ENCODE data around the gene PSMB4. TPM values are rescaled to one million over a fixed set of nuclear protein-coding genes. Genes with fewer than 3 reads are reported as not detected.

The PSMB4 gene
- total and polyA plus RNA-seq, 4 experiments from 2014 or later, result 68.2 to 202 (median 137) TPM

DNA sequence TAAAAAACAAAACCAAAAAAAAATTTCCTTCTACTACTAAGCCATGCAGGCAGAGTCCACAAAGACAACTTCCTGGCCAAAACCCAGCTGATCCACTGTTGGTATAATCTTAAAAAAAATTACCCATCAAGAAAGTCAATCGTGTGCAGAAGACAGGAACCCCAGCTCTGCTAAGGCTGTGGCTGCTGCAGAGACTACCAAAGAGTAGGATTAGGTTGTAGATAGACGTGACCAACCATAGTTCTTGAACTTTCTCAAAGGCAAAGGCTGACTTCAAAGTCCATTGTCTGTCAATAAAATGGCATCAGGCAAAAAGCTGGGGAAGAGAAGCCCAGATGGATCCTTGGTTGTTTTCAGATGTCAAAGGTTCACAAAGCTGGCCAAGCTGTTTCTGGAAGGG is 3.4 kb downstream of the PSMB4 start:
- H3K4me1 Mint-ChIP-seq, result peaks cover 14 to 31% (median 18%) of the 10 kb centered on the region in 4 donors
- H3K27me3 Mint-ChIP-seq, result no peaks in the 10 kb centered on the region
- intact Hi-C loops (cut with micrococcal nuclease), result no loop called here
- H3K9me3 ChIP-seq (ENCODE audit: control insufficient read depth in 1 of 2, low read length in 2 of 2), result no peaks in the 10 kb centered on the region
- no peaks in the 10 kb centered on the region for H3K27me3 ChIP-seq (ENCODE audit: insufficient read depth, low read length)
- peak overlapping the region in 6 of 7 donors; percentile 2 to 86 (median 48) for H3K27ac Mint-ChIP-seq
- H3K9me3 Mint-ChIP-seq, result no peaks in the 10 kb centered on the region
- H3K36me3 Mint-ChIP-seq, result peaks cover 53 to 78% of the 10 kb centered on the region in 2 donors
- H3K4me3 Mint-ChIP-seq, result no peak overlapping the region
- no peak overlapping the region for H3K27ac ChIP-seq (ENCODE audit: low read depth, low read length)
- no peak for DNase-seq
- no peak overlapping the region for H3K4me3 ChIP-seq (ENCODE audit: low read length in 2 of 2)
- CTCF ChIA-PET (ENCODE audit: partially characterized antibody), result no interaction called here
- POLR2A ChIA-PET (ENCODE audit: partially characterized antibody), result interaction anchor here (1.4 kb wide), 1 partner anchor 8 kb away, joined by 4 read pairs; no protein-coding TSS in a partner anchor
- H3K36me3 ChIP-seq (ENCODE audit: insufficient read depth, low read length), result peaks cover 53% of the 10 kb centered on the region
- H3K4me1 ChIP-seq (ENCODE audit: insufficient read depth, low read length), result peaks cover 23% of the 10 kb centered on the region

DNA sequence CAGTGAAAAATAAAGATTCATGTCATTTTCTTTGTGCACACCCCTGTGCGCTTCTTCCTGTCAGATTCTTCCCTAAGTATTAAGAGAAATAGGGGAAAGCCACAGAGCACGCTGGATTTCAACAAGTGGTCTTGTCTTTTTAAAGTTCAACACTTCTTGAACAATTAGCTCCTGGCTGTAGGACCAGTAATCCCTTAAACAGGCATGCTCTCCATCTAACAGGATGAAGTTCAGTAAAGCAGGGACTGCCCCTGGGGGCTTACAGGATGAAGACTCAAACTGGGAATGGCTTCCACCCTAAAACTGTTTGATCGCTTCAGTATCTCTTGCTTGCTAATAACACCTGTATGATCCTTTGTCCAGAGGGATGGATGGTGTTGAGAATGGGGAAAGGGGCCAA is 4.2 kb downstream of the PSMB4 start:
- no peaks in the 10 kb centered on the region for H3K27me3 Mint-ChIP-seq
- H3K36me3 Mint-ChIP-seq, result peaks cover 53 to 86% of the 10 kb centered on the region in 2 donors
- H3K4me3 Mint-ChIP-seq, result peak overlapping the region in 1 of 8 donors; percentile 4
- Histone ChIP-seq H3K36me3 (ENCODE audit: insufficient read depth, low read length) (peaks cover 61% of the 10 kb centered on the region), H3K27me3 (ENCODE audit: insufficient read depth, low read length) (no peaks in the 10 kb centered on the region), H3K9me3 (ENCODE audit: control insufficient read depth in 1 of 2, low read length in 2 of 2) (no peaks in the 10 kb centered on the region), H3K4me3 (ENCODE audit: low read length in 2 of 2) (no peak overlapping the region), H3K4me1 (ENCODE audit: insufficient read depth, low read length) (peaks cover 22% of the 10 kb centered on the region), H3K27ac (ENCODE audit: low read depth, low read length) (no peak overlapping the region)
- H3K27ac Mint-ChIP-seq, result peak overlapping the region in 4 of 7 donors; percentile 3 to 86 (median 37)
- peaks cover 12 to 31% (median 18%) of the 10 kb centered on the region in 4 donors for H3K4me1 Mint-ChIP-seq
- no peaks in the 10 kb centered on the region for H3K9me3 Mint-ChIP-seq
- CTCF ChIA-PET (ENCODE audit: partially characterized antibody), result interaction anchor here (1.3 kb wide), 1 partner anchor 63 kb away, joined by 3 read pairs; no protein-coding TSS in a partner anchor
- intact Hi-C loops (cut with micrococcal nuclease), result no loop called here
- no peak for DNase-seq
- POLR2A ChIA-PET (ENCODE audit: partially characterized antibody), result no interaction called here

DNA sequence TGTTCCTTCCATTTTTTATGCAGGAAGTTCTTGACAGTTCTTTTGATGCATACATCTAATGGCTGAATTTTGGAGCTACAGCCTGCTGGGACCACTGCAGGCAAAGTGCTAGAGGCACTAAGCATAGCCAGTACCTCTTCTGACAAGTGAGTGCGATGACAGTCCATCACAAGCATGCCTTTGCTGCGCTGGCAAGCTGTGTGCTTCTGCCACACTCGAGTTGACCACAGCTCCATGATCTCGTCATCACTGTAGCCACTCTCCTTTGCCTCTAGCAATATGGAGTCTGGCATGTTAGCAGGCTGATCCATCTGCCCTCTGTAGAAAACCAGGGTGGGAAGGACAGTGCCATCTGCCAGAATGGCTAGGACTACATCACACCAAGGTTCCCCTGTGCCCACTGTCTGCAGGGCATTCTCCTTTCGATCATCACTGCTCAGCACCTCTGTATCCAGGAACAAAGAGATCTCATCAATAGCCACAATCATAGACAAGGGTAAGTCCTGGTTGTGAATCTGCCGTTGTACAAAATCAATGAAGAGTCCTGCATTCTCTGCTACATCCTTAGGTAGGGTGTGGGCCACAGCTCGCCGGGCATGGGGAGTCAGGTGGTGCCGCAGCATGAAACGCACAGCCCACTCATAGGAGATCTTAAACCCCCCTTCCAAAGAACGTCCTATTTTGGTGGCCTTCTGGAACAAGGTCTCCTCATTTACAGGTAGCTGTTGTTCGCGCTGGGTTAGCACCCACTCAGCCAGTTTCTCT is 6.0 kb downstream of the PSMB4 start:
- Histone ChIP-seq H3K4me1 (ENCODE audit: insufficient read depth, low read length) (peaks cover 13% of the 10 kb centered on the region), H3K4me3 (ENCODE audit: low read length in 2 of 2) (no peak overlapping the region), H3K36me3 (ENCODE audit: insufficient read depth, low read length) (peaks cover 77% of the 10 kb centered on the region), H3K9me3 (ENCODE audit: control insufficient read depth in 1 of 2, low read length in 2 of 2) (no peaks in the 10 kb centered on the region), H3K27me3 (ENCODE audit: insufficient read depth, low read length) (no peaks in the 10 kb centered on the region), H3K27ac (ENCODE audit: low read depth, low read length) (no peak overlapping the region)
- no peaks in the 10 kb centered on the region for H3K9me3 Mint-ChIP-seq
- H3K4me1 Mint-ChIP-seq, result peaks cover 5 to 19% (median 8%) of the 10 kb centered on the region in 4 donors
- no peak overlapping the region for H3K4me3 Mint-ChIP-seq
- ChIA-PET CTCF (ENCODE audit: partially characterized antibody) (interaction anchor here (1.2 to 1.4 kb wide), 3 partner anchors 11 to 75 kb away, joined by 3 to 4 read pairs (median 3); no protein-coding TSS in a partner anchor), POLR2A (ENCODE audit: partially characterized antibody) (interaction anchor here (0.8 to 0.9 kb wide), 2 partner anchors 53 to 54 kb away, joined by 3 read pairs; partner anchors contain the start of gene POGZ)
- H3K27me3 Mint-ChIP-seq, result no peaks in the 10 kb centered on the region
- H3K27ac Mint-ChIP-seq, result peak overlapping the region in 4 of 7 donors; percentile 20 to 57 (median 44)
- intact Hi-C loops (cut with micrococcal nuclease), result no loop called here
- DNase-seq, result no peak
- peaks cover 66 to 92% of the 10 kb centered on the region in 2 donors for H3K36me3 Mint-ChIP-seq

DNA sequence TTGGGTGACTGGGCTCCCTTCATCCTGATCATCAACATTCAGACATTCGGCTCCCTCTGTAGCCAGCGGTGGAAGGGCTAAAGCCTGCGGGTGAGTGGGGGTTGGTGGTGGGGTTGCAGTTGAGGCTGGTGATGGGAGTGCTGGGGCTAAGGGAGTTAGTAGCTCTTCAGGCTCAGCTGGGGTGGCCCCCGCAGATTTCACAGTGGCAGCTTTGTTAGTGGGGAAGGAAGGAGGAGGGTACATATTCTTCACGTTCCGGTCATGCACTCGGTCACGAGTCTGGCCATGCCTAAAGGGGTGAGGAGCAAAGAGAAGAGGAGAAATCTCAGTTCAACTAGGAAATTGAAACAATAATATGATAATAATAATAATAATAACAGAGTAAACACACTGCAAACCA is 6.8 kb downstream of the PSMB4 start:
- H3K9me3 ChIP-seq (ENCODE audit: control insufficient read depth in 1 of 2, low read length in 2 of 2), result no peaks in the 10 kb centered on the region
- H3K27ac Mint-ChIP-seq, result peak overlapping the region in 3 of 7 donors; percentile 6 to 70 (median 34)
- ChIA-PET POLR2A (ENCODE audit: partially characterized antibody) (interaction anchor here (0.9 kb wide), 1 partner anchor 52 kb away, joined by 3 read pairs; no protein-coding TSS in a partner anchor), CTCF (ENCODE audit: partially characterized antibody) (interaction anchor here (1.1 to 1.4 kb wide), 4 partner anchors 10 to 65 kb away, joined by 3 to 4 read pairs (median 3); no protein-coding TSS in a partner anchor)
- no peak overlapping the region for H3K27ac ChIP-seq (ENCODE audit: low read depth, low read length)
- H3K4me3 Mint-ChIP-seq, result no peak overlapping the region
- H3K27me3 Mint-ChIP-seq, result no peaks in the 10 kb centered on the region
- no peak overlapping the region for H3K4me3 ChIP-seq (ENCODE audit: low read length in 2 of 2)
- H3K4me1 ChIP-seq (ENCODE audit: insufficient read depth, low read length), result peaks cover 5% of the 10 kb centered on the region
- DNase-seq, result no peak
- no peaks in the 10 kb centered on the region for H3K9me3 Mint-ChIP-seq
- intact Hi-C loops (cut with micrococcal nuclease), result no loop called here
- H3K4me1 Mint-ChIP-seq, result peaks cover 0 to 10% (median under 1%) of the 10 kb centered on the region in 4 donors
- peaks cover 77% of the 10 kb centered on the region for H3K36me3 ChIP-seq (ENCODE audit: insufficient read depth, low read length)
- H3K27me3 ChIP-seq (ENCODE audit: insufficient read depth, low read length), result no peaks in the 10 kb centered on the region
- peaks cover 67 to 93% of the 10 kb centered on the region in 2 donors for H3K36me3 Mint-ChIP-seq

DNA sequence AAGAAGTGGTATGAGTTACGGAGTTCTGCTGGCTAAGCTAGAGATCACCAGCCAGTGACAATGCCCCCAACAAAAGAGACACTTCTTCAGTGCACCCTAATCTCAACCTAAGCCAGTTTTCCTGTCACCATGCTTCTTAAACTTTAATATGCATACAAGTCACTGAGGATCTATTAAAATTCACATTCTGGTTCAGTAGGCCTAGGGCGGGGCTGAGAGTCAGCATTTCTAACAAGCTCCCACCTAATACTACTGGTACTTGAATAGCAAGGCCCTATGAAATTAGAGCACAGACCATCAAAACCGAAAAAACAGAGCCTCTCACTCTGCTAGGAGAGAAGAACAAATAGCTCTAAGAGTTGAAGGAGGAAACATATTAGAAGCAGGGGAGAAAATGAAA is 7.9 kb downstream of the PSMB4 start:
- Histone ChIP-seq H3K9me3 (ENCODE audit: control insufficient read depth in 1 of 2, low read length in 2 of 2) (no peaks in the 10 kb centered on the region), H3K4me1 (ENCODE audit: insufficient read depth, low read length) (no peaks in the 10 kb centered on the region), H3K27me3 (ENCODE audit: insufficient read depth, low read length) (no peaks in the 10 kb centered on the region), H3K4me3 (ENCODE audit: low read length in 2 of 2) (no peak overlapping the region), H3K27ac (ENCODE audit: low read depth, low read length) (no peak overlapping the region), H3K36me3 (ENCODE audit: insufficient read depth, low read length) (peaks cover 66% of the 10 kb centered on the region)
- no peak for DNase-seq
- Mint-ChIP-seq H3K36me3 (peaks cover 66 to 92% of the 10 kb centered on the region in 2 donors), H3K27me3 (no peaks in the 10 kb centered on the region), H3K4me1 (no peaks in the 10 kb centered on the region), H3K4me3 (no peak overlapping the region), H3K9me3 (no peaks in the 10 kb centered on the region), H3K27ac (peak overlapping the region in 2 of 7 donors; percentile 8 to 32)
- POLR2A ChIA-PET (ENCODE audit: partially characterized antibody), result no interaction called here
- CTCF ChIA-PET (ENCODE audit: partially characterized antibody), result interaction anchor here (1.4 to 2.1 kb wide), 2 partner anchors 15 to 66 kb away, joined by 4 read pairs; no protein-coding TSS in a partner anchor
- intact Hi-C loops (cut with micrococcal nuclease), result no loop called here

DNA sequence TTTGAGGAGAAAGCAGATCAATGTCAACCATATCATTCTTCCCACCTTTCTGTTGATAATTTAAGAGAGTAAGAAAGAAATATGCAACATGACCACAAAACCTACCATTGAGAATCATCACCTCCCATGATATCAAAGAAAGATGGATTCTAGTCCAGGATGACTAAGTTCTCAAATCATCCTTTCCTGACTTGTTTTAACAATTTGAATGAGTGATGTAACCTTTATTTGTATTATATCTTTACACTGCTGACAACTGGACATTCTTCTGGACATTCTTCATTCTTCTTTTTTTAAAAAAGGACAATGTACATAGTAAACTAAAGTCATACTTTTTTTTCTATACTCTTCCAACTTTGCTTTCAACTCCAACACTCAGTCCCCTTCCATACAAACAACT is 9.5 kb downstream of the PSMB4 start:
- Mint-ChIP-seq H3K27ac (peak overlapping the region in 1 of 7 donors; percentile 77), H3K4me1 (no peaks in the 10 kb centered on the region), H3K27me3 (no peaks in the 10 kb centered on the region), H3K9me3 (no peaks in the 10 kb centered on the region), H3K36me3 (peaks cover 65 to 83% of the 10 kb centered on the region in 2 donors), H3K4me3 (no peak overlapping the region)
- Histone ChIP-seq H3K27me3 (ENCODE audit: insufficient read depth, low read length) (no peaks in the 10 kb centered on the region), H3K4me3 (ENCODE audit: low read length in 2 of 2) (no peak overlapping the region), H3K27ac (ENCODE audit: low read depth, low read length) (no peak overlapping the region), H3K9me3 (ENCODE audit: control insufficient read depth in 1 of 2, low read length in 2 of 2) (no peaks in the 10 kb centered on the region), H3K4me1 (ENCODE audit: insufficient read depth, low read length) (no peaks in the 10 kb centered on the region), H3K36me3 (ENCODE audit: insufficient read depth, low read length) (peaks cover 67% of the 10 kb centered on the region)
- ChIA-PET POLR2A (ENCODE audit: partially characterized antibody) (interaction anchor here (1.3 kb wide), 1 partner anchor 10 kb away, joined by 4 read pairs; the partner anchor contains the start of gene PSMB4), CTCF (ENCODE audit: partially characterized antibody) (interaction anchor here (2.1 kb wide), 1 partner anchor 14 kb away, joined by 4 read pairs; no protein-coding TSS in a partner anchor)
- intact Hi-C loops (cut with micrococcal nuclease), result no loop called here
- DNase-seq, result no peak

DNA sequence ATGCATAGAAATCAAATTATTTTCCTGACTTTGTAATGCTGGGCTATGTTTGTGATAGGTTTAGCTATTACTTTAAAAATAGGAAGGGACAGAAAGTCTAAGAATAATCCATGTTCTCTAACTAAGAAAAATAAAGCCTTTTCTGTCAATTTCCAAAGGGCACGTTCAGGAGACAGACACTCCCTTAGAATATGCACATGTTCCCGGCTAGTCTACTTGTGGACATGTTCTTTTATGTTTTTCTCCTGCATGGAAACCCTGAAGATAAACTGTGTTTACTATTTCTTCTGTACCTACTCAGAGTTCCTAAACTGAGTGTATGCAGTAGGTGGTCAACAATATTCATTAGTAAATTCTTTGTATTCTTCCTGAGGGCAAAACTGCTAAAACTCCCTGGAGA is 12.5 kb downstream of the PSMB4 start:
- Histone ChIP-seq H3K4me1 (ENCODE audit: insufficient read depth, low read length) (no peaks in the 10 kb centered on the region), H3K27ac (ENCODE audit: low read depth, low read length) (no peak overlapping the region), H3K4me3 (ENCODE audit: low read length in 2 of 2) (no peak overlapping the region), H3K27me3 (ENCODE audit: insufficient read depth, low read length) (no peaks in the 10 kb centered on the region), H3K9me3 (ENCODE audit: control insufficient read depth in 1 of 2, low read length in 2 of 2) (no peaks in the 10 kb centered on the region), H3K36me3 (ENCODE audit: insufficient read depth, low read length) (peaks cover 55% of the 10 kb centered on the region)
- H3K36me3 Mint-ChIP-seq, result peaks cover 60 to 72% of the 10 kb centered on the region in 2 donors
- intact Hi-C loops (cut with micrococcal nuclease), result no loop called here
- no peak for DNase-seq
- H3K4me1 Mint-ChIP-seq, result no peaks in the 10 kb centered on the region
- no peaks in the 10 kb centered on the region for H3K27me3 Mint-ChIP-seq
- no peaks in the 10 kb centered on the region for H3K9me3 Mint-ChIP-seq
- CTCF ChIA-PET (ENCODE audit: partially characterized antibody), result no interaction called here
- H3K27ac Mint-ChIP-seq, result peak overlapping the region in 1 of 7 donors; percentile 48
- H3K4me3 Mint-ChIP-seq, result no peak overlapping the region
- POLR2A ChIA-PET (ENCODE audit: partially characterized antibody), result interaction anchor here (0.6 to 3.3 kb wide), 2 partner anchors 13 to 1049 kb away, joined by 3 to 12 read pairs; partner anchors contain the start of gene PSMB4

Measured in CD4-positive, alpha-beta memory T cell (primary cell).